CD14-positive monocyte (primary cell): Measurements from ENCODE around the gene CDK19. TPM values are rescaled to one million over a fixed set of nuclear protein-coding genes. Genes with fewer than 3 reads are reported as not detected.

Experiments used
- DNase-seq, 3 donors: peaks; one replicate each; pipeline ENCODE4 v3.0.0-alpha.2; 2011 to 2022
- H2AFZ ChIP-seq: 2 replicates; pipeline ENCODE4 v1.6.0; 2012; ENCODE audit warnings: mild to moderate bottlenecking, low read depth, low read length, inconsistent platforms; ENCODE audit not compliant: insufficient read depth, poor library complexity, severe bottlenecking
- H3K27ac ChIP-seq, 2 donors: 1 replicate in 1 of 2; 2 replicates in 1 of 2; pipeline ENCODE4 v1.5.1; 2012 to 2013; ENCODE audit warnings: low read length in 2 of 2, control low read depth in 1 of 2, inconsistent platforms in 1 of 2, low read depth in 1 of 2, mild to moderate bottlenecking in 1 of 2
- H3K27me3 ChIP-seq, 2 donors: one replicate each; pipeline versions ENCODE4 v1.6.0 to v1.6.1; 2011 to 2013; ENCODE audit warnings: low read length in 2 of 2; ENCODE audit not compliant: control insufficient read depth in 2 of 2, insufficient read depth in 2 of 2
- H3K36me3 ChIP-seq, 2 donors: replicated peaks in 1 of 2; 1 replicate in 1 of 2; 2 replicates in 1 of 2; pipeline versions ENCODE4 v1.5.1 to v1.6.1; 2012 to 2013; ENCODE audit warnings: low read length in 2 of 2, control low read depth in 1 of 2, inconsistent platforms in 1 of 2, mild to moderate bottlenecking in 1 of 2; ENCODE audit not compliant: insufficient read depth in 2 of 2, control insufficient read depth in 1 of 2
- H3K4me1 ChIP-seq, 2 donors: 1 replicate in 1 of 2; 2 replicates in 1 of 2; pipeline versions ENCODE4 v1.5.1 to v1.6.1; 2012 to 2013; ENCODE audit warnings: low read length in 2 of 2, control low read depth in 1 of 2, inconsistent platforms in 1 of 2, mild to moderate bottlenecking in 1 of 2, moderate library complexity in 1 of 2; ENCODE audit not compliant: insufficient read depth in 2 of 2, control insufficient read depth in 1 of 2
- H3K4me2 ChIP-seq: replicated peaks from 2 replicates; pipeline ENCODE3; 2012; ENCODE audit warnings: low read length, moderate library complexity, mild to moderate bottlenecking; ENCODE audit not compliant: poor library complexity, severe bottlenecking; ENCODE audit errors: extremely low read depth
- H3K4me3 ChIP-seq, 3 experiments: fragments of 200-600 bp in 1 of 3; sonication (generic) in 1 of 3; replicated peaks in 1 of 3; 1 replicate in 2 of 3; 2 replicates in 1 of 3; pipeline ENCODE4 v1.5.1; 2011 to 2013; ENCODE audit warnings: low read length in 3 of 3, mild to moderate bottlenecking in 3 of 3, control low read depth in 2 of 3, low read depth in 2 of 3, inconsistent platforms in 1 of 3, moderate library complexity in 1 of 3
- H3K79me2 ChIP-seq: 2 replicates; pipeline ENCODE4 v1.6.0; 2012; ENCODE audit warnings: mild to moderate bottlenecking, control low read depth, inconsistent platforms, low read length, moderate library complexity; ENCODE audit not compliant: insufficient read depth
- H3K9ac ChIP-seq: 2 replicates; pipeline ENCODE4 v1.6.0; 2017; ENCODE audit warnings: low read length, mild to moderate bottlenecking; ENCODE audit not compliant: insufficient read depth, poor library complexity, severe bottlenecking
- H3K9me3 ChIP-seq, 2 donors: replicated peaks in 1 of 2; 1 replicate in 1 of 2; 2 replicates in 1 of 2; pipeline versions ENCODE4 v1.5.1 to v1.6.1; 2012 to 2013; ENCODE audit warnings: low read length in 2 of 2, control low read depth in 1 of 2; ENCODE audit not compliant: control insufficient read depth in 1 of 2, insufficient read depth in 1 of 2
- H4K20me1 ChIP-seq: 2 replicates; pipeline ENCODE4 v1.6.0; 2012; ENCODE audit warnings: mild to moderate bottlenecking, low read length, control low read depth, moderate library complexity; ENCODE audit not compliant: insufficient read depth
- H3K27ac Mint-ChIP-seq, 7 donors: one replicate each; pipeline ENCODE4 v1.8.0; 2020; ENCODE audit warnings: mild to moderate bottlenecking in 7 of 7, mixed read lengths in 7 of 7, moderate library complexity in 6 of 7, inconsistent platforms in 2 of 7
- H3K27me3 Mint-ChIP-seq, 3 donors: one replicate each; pipeline ENCODE4 v1.8.0; 2021 to 2022; ENCODE audit warnings: low read depth in 3 of 3, mild to moderate bottlenecking in 3 of 3, mixed read lengths in 3 of 3, moderate library complexity in 3 of 3, inconsistent platforms in 1 of 3
- H3K36me3 Mint-ChIP-seq, 2 donors: one replicate each; pipeline ENCODE4 v1.8.0; 2020; ENCODE audit warnings: mixed read lengths in 2 of 2, inconsistent platforms in 1 of 2, mild to moderate bottlenecking in 1 of 2
- H3K4me1 Mint-ChIP-seq: one replicate; pipeline ENCODE4 v1.8.0; 2020; ENCODE audit warnings: mild to moderate bottlenecking, mixed read lengths
- H3K4me3 Mint-ChIP-seq, 2 donors: one replicate each; pipeline ENCODE4 v1.8.0; 2020; ENCODE audit warnings: mild to moderate bottlenecking in 2 of 2, mixed read lengths in 2 of 2, moderate library complexity in 1 of 2
- H3K9me3 Mint-ChIP-seq, 7 donors: one replicate each; pipeline ENCODE4 v1.8.0; 2020 to 2022; ENCODE audit warnings: mixed read lengths in 7 of 7, mild to moderate bottlenecking in 6 of 7, moderate library complexity in 6 of 7, inconsistent platforms in 2 of 7
- WGBS: methylation state at CpG from one replicate; pipeline ENCODE4 v1.1.5; 2013; ENCODE audit warnings: missing lambda C conversion rate; ENCODE audit not compliant: insufficient coverage; 5-methylcytosine and 5-hydroxymethylcytosine counted together
- intact Hi-C, 2 donors: fragments of 100-400 bp; cut with micrococcal nuclease; formaldehyde crosslinking; loops; one replicate each; pipeline versions ENCODE4 v1.15.0 to v1.15.1; 2023
- polyA plus RNA-seq, 3 donors: library from polyadenylated mRNA; depleted of rRNA in 1 of 3; unstranded in 2 of 3; stranded (reverse) in 1 of 3; fragments of 300-500 nt in 2 of 3; fragments of >200 nt in 1 of 3; fragmentation: Illumina TruSeq in 2 of 3; gene quantifications; 1 replicate in 2 of 3; 2 replicates in 1 of 3; pipeline ENCODE4 v1.2.3, GENCODE V29; 2012 to 2021
- TF ChIP-seq, protein P1 (sequence below): fragments of 200-600 bp; IDR thresholded peaks from one replicate; pipeline ENCODE4 v1.8.0; 2022; ENCODE audit warnings: antibody characterized with exemption, mild to moderate bottlenecking

Gene CDK19
- polyA plus RNA-seq, 3 donors = 2.7 to 12.0 (median 3.9) TPM

DNA sequence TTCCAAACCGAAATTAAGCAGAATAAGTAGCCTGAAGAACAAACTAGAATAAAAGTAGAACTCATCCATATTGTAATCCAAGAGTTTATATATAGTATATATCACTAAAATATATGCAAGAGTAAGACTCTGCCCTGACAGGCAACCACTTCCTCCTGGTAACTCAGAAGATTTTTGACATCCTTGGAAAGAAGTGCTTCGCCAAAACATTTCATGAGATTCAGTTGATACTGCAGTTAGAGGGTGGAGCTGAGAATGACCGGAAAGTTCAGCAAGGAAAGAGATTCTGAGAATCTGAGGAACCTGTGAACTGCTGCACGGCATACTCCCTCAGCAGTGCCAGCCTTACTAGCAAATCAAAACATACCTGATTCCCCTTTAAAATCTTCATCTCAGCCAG, 79.6 kb downstream of the CDK19 start:
- DNase-seq = peak in 1 of 3 donors; percentile 11
- Mint-ChIP-seq H3K9me3 (peaks cover 3 to 12% (median 8%) of the 10 kb centered on the region in 7 donors), H3K4me1 (peaks cover 18% of the 10 kb centered on the region), H3K27me3 (no peaks in the 10 kb centered on the region), H3K36me3 (peaks cover 16 to 20% of the 10 kb centered on the region in 2 donors), H3K4me3 (no peak overlapping the region), H3K27ac (peak overlapping the region in 4 of 7 donors; percentile 16 to 61 (median 40))
- whole genome bisulfite sequencing = 33% methylated on average over 3 of the region's 4 CpGs
- Histone ChIP-seq H2AFZ (no peak overlapping the region), H3K4me2 (no peak overlapping the region), H3K4me3 (no peak overlapping the region), H3K27ac (no peak overlapping the region), H3K27me3 (no peaks in the 10 kb centered on the region), H3K36me3 (peaks cover 3 to 15% of the 10 kb centered on the region in 2 donors), H3K4me1 (peaks cover 14 to 20% of the 10 kb centered on the region in 2 donors), H4K20me1 (peaks cover 3% of the 10 kb centered on the region), H3K9me3 (peaks cover 6 to 7% of the 10 kb centered on the region in 2 donors), H3K9ac (no peak overlapping the region), H3K79me2 (peaks cover 5% of the 10 kb centered on the region)
- TF ChIP-seq, protein P1, sequence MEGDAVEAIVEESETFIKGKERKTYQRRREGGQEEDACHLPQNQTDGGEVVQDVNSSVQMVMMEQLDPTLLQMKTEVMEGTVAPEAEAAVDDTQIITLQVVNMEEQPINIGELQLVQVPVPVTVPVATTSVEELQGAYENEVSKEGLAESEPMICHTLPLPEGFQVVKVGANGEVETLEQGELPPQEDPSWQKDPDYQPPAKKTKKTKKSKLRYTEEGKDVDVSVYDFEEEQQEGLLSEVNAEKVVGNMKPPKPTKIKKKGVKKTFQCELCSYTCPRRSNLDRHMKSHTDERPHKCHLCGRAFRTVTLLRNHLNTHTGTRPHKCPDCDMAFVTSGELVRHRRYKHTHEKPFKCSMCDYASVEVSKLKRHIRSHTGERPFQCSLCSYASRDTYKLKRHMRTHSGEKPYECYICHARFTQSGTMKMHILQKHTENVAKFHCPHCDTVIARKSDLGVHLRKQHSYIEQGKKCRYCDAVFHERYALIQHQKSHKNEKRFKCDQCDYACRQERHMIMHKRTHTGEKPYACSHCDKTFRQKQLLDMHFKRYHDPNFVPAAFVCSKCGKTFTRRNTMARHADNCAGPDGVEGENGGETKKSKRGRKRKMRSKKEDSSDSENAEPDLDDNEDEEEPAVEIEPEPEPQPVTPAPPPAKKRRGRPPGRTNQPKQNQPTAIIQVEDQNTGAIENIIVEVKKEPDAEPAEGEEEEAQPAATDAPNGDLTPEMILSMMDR = no peak
- intact Hi-C loops = no loop called here

DNA sequence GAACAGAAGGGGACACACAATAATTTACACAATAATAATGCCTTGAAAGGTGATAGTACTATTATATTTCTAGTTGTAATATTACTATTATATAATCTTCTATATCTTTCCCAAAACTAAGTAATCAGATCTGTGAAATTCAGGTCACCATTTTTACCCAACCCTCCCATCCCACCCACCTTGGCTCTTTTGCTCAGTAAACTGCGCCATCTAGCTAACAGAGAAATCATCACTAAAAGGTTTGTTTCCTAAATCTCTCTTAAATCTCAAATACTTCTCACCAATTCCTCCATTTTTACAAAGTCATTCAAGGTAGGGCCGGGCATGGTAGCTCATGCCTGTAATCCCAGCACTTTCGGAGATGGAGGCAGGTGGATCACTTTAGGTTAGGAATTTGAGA, 83.4 kb downstream of the CDK19 start:
- Histone ChIP-seq H3K27me3 (no peaks in the 10 kb centered on the region), H2AFZ (no peak overlapping the region), H4K20me1 (no peaks in the 10 kb centered on the region), H3K36me3 (peaks cover 3 to 8% of the 10 kb centered on the region in 2 donors), H3K4me3 (no peak overlapping the region), H3K9ac (no peak overlapping the region), H3K4me2 (no peak overlapping the region), H3K79me2 (peaks cover 5% of the 10 kb centered on the region), H3K27ac (no peak overlapping the region), H3K4me1 (peaks cover 0 to 6% of the 10 kb centered on the region in 2 donors), H3K9me3 (no peaks in the 10 kb centered on the region)
- DNase-seq = no peak
- no peak overlapping the region for H3K27ac Mint-ChIP-seq
- H3K4me1 Mint-ChIP-seq = peaks cover 14% of the 10 kb centered on the region
- WGBS = no CpG with 5 or more reads among the region's 3 CpGs
- H3K9me3 Mint-ChIP-seq = peaks cover 0 to 3% (median 0%) of the 10 kb centered on the region in 7 donors
- peaks cover 14 to 18% of the 10 kb centered on the region in 2 donors for H3K36me3 Mint-ChIP-seq
- H3K4me3 Mint-ChIP-seq = no peak overlapping the region
- TF ChIP-seq, protein P1 = no peak
- H3K27me3 Mint-ChIP-seq = peaks cover 0 to 2% (median 0%) of the 10 kb centered on the region in 3 donors
- intact Hi-C loops = no loop called here
